Pancreas (tissue), 10 donors: Measurements from ENCODE around the gene ANKS1A. TPM values are rescaled to one million over a fixed set of nuclear protein-coding genes. Genes with fewer than 3 reads are reported as not detected.

Experiments used
- ATAC-seq, 4 donors: fragments of 200-7000 bp; cut with Tn5 transposase; one replicate each; pipeline versions ENCODE4 v1.8.0 to v1.9.1; 2020; ENCODE audit warnings: mild to moderate bottlenecking in 4 of 4, moderate library complexity in 4 of 4
- DNase-seq, 6 donors: peaks; one replicate each; pipeline ENCODE4 v3.0.0-alpha.2; 2020
- FAIRE-seq: peaks from 2 replicates; lab custom pipeline; 2012; peaks lifted over from hg19 to GRCh38; lab: Jason Lieb, UNC
- H3K27ac ChIP-seq, 4 donors: fragments of 200-600 bp; sonication (generic); 1 replicate in 3 of 4; 2 replicates in 1 of 4; pipeline versions ENCODE4 v1.5.0 to v1.8.0; 2020
- H3K27me3 ChIP-seq, 4 donors: fragments of 200-600 bp; one replicate each; pipeline ENCODE4 v1.8.0; 2021
- H3K36me3 ChIP-seq, 3 donors: fragments of 200-600 bp; sonication (generic) in 1 of 3; one replicate each; pipeline versions ENCODE4 v1.5.0 to v1.8.0; 2020 to 2021
- H3K4me1 ChIP-seq, 3 donors: fragments of 200-600 bp; one replicate each; pipeline ENCODE4 v1.8.0; 2021
- H3K4me3 ChIP-seq, 4 donors: fragments of 200-600 bp; sonication (generic) in 2 of 4; one replicate each; pipeline versions ENCODE4 v1.5.0 to v1.8.0; 2020 to 2021
- H3K9me3 ChIP-seq, 4 donors: fragments of 200-600 bp; one replicate each; pipeline ENCODE4 v1.8.0; 2021
- WGBS, 2 donors: extraction: QIAGEN DNeasy Blood & Tissue Kit; methylation state at CpG; one replicate each; pipeline ENCODE4 v1.1.7; 2013; 5-methylcytosine and 5-hydroxymethylcytosine counted together
- intact Hi-C, 3 donors: fragments of 100-400 bp; cut with DNase I; formaldehyde crosslinking; loops; one replicate each; pipeline versions ENCODE4 v1.11.1 to v1.14.2; 2022
- polyA plus RNA-seq, 2 donors: library from polyadenylated mRNA; stranded (reverse); fragments of 200-250 nt; gene quantifications; one replicate each; pipeline ENCODE4 v1.2.3, GENCODE V29; 2013
- total RNA-seq, 6 donors: library from RNA; stranded (reverse); fragmentation: NEBNext Ultra II Directional in 4 of 6; extraction: Animal tissue kit (Norgen Biotek cat#: 25700) in 4 of 6; gene quantifications; one replicate each; pipeline versions ENCODE4 v1.2.1 to v1.2.4, GENCODE V29; 2021 to 2023
- TF ChIP-seq, protein P1 (sequence below), 4 donors: fragments of 200-600 bp; sonication (generic) in 3 of 4; IDR thresholded peaks; one replicate each; pipeline versions ENCODE4 v1.5.0 to v1.8.0; 2021; ENCODE audit warnings: antibody characterized with exemption in 4 of 4
- donor health status: healthy with polysubstance abuse.
- donor health status: DM: no; HTN: no; CAD: no; lungs with moderate emphysema.
- donor health status: DM: no; HTN: no; CAD: no.
- donor health status: control.
- donor health status: control.
- donor health status: Bipolar disorder and iron deficiency.
- donor health status: DM: yes; HTN: yes; CAD: no.
- donor health status: DM: no; HTN: no; CAD: no.
- donor health status: DM: no; HTN: no; CAD: no.
- donor health status: DM: yes; HTN: yes; CAD: no.

ANKS1A gene
- total and polyA plus RNA-seq, 8 donors: 6.1 to 16.7 (median 8.0) TPM

DNA sequence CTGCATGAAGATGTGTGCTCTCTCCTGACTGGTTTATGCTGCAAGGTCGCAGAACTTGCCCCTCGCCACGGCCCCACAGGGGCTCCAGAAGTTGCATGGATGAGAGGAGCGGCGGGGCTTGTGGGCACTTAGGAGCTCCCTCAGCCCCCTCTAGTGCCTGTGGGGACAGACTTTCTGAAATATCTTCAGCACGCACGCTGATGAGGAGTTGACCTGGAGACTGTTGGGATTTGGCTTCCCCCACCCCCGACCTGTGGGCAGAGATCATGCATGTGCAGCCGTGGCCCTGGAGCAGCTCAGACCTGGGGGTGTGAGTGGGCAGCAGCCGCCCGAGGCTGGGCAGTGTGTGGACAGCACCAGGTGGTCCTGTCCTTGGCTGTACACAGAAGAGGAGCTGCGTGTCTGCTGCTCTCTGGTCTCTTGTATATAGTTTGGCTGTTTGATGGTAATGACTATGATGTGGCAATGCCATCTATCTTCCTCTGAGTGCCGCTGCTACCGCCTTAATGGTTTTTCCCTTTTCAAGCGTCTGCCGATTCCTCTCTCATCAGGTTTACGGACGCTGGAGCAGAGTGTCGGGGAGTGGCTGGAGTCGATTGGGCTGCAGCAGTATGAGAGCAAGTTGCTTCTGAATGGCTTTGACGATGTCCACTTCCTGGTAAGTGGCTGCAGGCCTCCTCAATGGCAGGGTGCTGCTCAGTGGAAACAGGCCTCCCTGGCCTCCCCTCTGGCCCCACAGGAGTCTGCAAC, 170.7 kb downstream of the ANKS1A start:
- no peak for FAIRE-seq
- no peak for DNase-seq
- Histone ChIP-seq H3K4me3 (no peak overlapping the region), H3K4me1 (no peaks in the 10 kb centered on the region), H3K36me3 (peaks cover 0 to 14% (median 5%) of the 10 kb centered on the region in 3 donors), H3K27ac (no peak overlapping the region), H3K9me3 (no peaks in the 10 kb centered on the region), H3K27me3 (no peaks in the 10 kb centered on the region)
- no peak for ATAC-seq
- 90% methylated on average over 21 of the region's 21 CpGs for WGBS, 2 donors
- TF ChIP-seq, protein P1, sequence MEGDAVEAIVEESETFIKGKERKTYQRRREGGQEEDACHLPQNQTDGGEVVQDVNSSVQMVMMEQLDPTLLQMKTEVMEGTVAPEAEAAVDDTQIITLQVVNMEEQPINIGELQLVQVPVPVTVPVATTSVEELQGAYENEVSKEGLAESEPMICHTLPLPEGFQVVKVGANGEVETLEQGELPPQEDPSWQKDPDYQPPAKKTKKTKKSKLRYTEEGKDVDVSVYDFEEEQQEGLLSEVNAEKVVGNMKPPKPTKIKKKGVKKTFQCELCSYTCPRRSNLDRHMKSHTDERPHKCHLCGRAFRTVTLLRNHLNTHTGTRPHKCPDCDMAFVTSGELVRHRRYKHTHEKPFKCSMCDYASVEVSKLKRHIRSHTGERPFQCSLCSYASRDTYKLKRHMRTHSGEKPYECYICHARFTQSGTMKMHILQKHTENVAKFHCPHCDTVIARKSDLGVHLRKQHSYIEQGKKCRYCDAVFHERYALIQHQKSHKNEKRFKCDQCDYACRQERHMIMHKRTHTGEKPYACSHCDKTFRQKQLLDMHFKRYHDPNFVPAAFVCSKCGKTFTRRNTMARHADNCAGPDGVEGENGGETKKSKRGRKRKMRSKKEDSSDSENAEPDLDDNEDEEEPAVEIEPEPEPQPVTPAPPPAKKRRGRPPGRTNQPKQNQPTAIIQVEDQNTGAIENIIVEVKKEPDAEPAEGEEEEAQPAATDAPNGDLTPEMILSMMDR (IDR thresholded peaks at IDR 0.05): no peak
- intact Hi-C loops: no loop called here

- no peak overlapping the region for H3K27ac ChIP-seq
- intact Hi-C loops: no loop called here
- H3K4me3 ChIP-seq: no peak overlapping the region
- 93 to 97% methylated on average over 9 of the region's 9 CpGs for whole genome bisulfite sequencing, 2 donors
- TF ChIP-seq, protein P1 (IDR thresholded peaks at IDR 0.05): no peak
- FAIRE-seq (no peak), ATAC-seq (no peak), DNase-seq (no peak)
- no peaks in the 10 kb centered on the region for H3K4me1 ChIP-seq
- peaks cover 0 to 14% (median 5%) of the 10 kb centered on the region in 3 donors for H3K36me3 ChIP-seq
- no peaks in the 10 kb centered on the region for H3K9me3 ChIP-seq
- H3K27me3 ChIP-seq: no peaks in the 10 kb centered on the region
These were observed 172.1 kb downstream of the ANKS1A start for GRCh38 chr6:35061102-35061615.

GRCh38 chr6:35061651-35062410, 172.8 kb downstream of the ANKS1A start:
- Histone ChIP-seq H3K4me1 (no peaks in the 10 kb centered on the region), H3K9me3 (no peaks in the 10 kb centered on the region), H3K36me3 (peaks cover 0 to 14% (median 5%) of the 10 kb centered on the region in 3 donors), H3K27me3 (no peaks in the 10 kb centered on the region), H3K4me3 (no peak overlapping the region), H3K27ac (no peak overlapping the region)
- DNase-seq (no peak), ATAC-seq (no peak), FAIRE-seq (no peak)
- TF ChIP-seq, protein P1 (IDR thresholded peaks at IDR 0.05): no peak
- intact Hi-C loops: no loop called here
- 90 to 92% methylated on average over 16 of the region's 16 CpGs for WGBS, 2 donors

DNA sequence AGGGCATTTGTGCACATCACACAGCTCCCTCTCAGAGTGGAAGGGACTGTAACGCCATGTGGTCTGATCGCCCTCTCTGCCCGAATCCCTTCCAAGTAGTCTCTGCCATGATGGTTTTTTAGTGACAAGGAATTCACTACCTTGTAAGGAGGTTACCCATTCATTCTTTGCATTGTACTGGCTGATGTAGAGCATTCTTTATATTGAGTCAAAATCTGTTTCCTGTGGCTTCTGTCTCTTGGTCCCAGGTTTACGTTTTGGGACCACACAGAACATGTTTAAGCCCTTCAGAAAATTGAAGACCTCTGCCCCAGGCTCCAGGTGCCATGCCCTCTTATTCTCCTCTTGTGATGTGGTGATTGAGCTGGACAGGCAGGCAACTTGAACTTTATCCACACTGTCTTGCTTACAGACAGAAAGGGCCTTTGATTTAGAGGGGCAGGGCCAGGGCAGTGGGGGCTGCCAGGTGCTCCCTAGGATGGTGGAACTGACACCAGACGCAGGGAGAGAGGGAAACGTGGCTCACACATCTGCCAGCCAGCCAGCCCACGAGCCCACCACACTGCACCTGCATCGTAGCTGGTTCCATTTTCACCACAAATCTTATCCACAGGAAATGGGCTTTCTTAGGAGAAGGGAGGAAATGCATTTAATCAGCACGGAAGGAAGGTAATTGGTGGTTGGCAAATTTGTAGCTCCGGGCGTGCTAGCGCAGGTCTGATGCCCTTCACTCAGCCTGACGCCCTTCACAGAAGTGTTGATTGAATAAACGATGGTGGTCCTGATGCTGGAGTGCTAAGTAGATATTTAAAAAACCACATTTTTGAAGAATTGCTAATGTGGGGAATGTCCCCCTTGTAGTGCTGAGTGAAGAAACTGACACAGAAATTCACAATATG, 173.9 kb downstream of the ANKS1A start:
- H3K9me3 ChIP-seq: no peaks in the 10 kb centered on the region
- ATAC-seq: no peak
- H3K36me3 ChIP-seq: peaks cover 0 to 14% (median 5%) of the 10 kb centered on the region in 3 donors
- no peaks in the 10 kb centered on the region for H3K27me3 ChIP-seq
- intact Hi-C loops: no loop called here
- no peak for FAIRE-seq
- no peak overlapping the region for H3K4me3 ChIP-seq
- 88 to 91% methylated on average over 14 of the region's 14 CpGs for WGBS, 2 donors
- DNase-seq: no peak
- no peaks in the 10 kb centered on the region for H3K4me1 ChIP-seq
- no peak overlapping the region for H3K27ac ChIP-seq
- TF ChIP-seq, protein P1 (IDR thresholded peaks at IDR 0.05): no peak
